Neural progenitor cell (in vitro differentiated cells): ENCODE results near the gene KCNE1. TPM values are rescaled to one million over a fixed set of nuclear protein-coding genes. Genes with fewer than 3 reads are reported as not detected.

Source experiments
- DNase-seq: peaks from one replicate; pipeline ENCODE4 v3.0.0-alpha.2; 2016; ENCODE audit warnings: low spot score
- H2AFZ ChIP-seq: fragments of 200-600 bp; sonication (generic); replicated peaks from 2 replicates; pipeline ENCODE4 v1.6.1; 2016; ENCODE audit warnings: antibody characterized with exemption
- H3F3A ChIP-seq: fragments of 200-600 bp; sonication (generic); 2 replicates; pipeline ENCODE4 v1.6.1; 2016; ENCODE audit warnings: antibody characterized with exemption, low read depth
- H3K27ac ChIP-seq: fragments of 200-600 bp; sonication (generic); 2 replicates; pipeline ENCODE4 v1.5.1; 2016; ENCODE audit warnings: mild to moderate bottlenecking
- H3K27me3 ChIP-seq: fragments of 200-600 bp; sonication (generic); 2 replicates; pipeline ENCODE4 v1.6.1; 2016; ENCODE audit warnings: mild to moderate bottlenecking, moderate library complexity
- H3K36me3 ChIP-seq: fragments of 200-600 bp; sonication (generic); 2 replicates; pipeline ENCODE4 v1.5.1; 2016
- H3K4me1 ChIP-seq: fragments of 200-600 bp; sonication (generic); 2 replicates; pipeline ENCODE4 v1.6.1; 2016; ENCODE audit warnings: mixed run types
- H3K4me2 ChIP-seq: fragments of 200-600 bp; sonication (generic); 2 replicates; pipeline ENCODE4 v1.6.1; 2016
- H3K4me3 ChIP-seq: fragments of 200-600 bp; sonication (generic); 2 replicates; pipeline ENCODE4 v1.5.1; 2016
- H3K79me2 ChIP-seq: fragments of 200-600 bp; sonication (generic); 2 replicates; pipeline ENCODE4 v1.6.1; 2016; ENCODE audit warnings: low read depth
- H3K9ac ChIP-seq: fragments of 200-600 bp; sonication (generic); 2 replicates; pipeline ENCODE4 v1.6.1; 2016
- H3K9me3 ChIP-seq: fragments of 200-600 bp; sonication (generic); 2 replicates; pipeline ENCODE4 v1.5.1; 2016; ENCODE audit warnings: low read depth
- H4K20me1 ChIP-seq: fragments of 200-600 bp; sonication (generic); 2 replicates; pipeline ENCODE4 v1.6.1; 2016; ENCODE audit warnings: low read depth
- H3K27ac Mint-ChIP-seq: 3 replicates; pipeline ENCODE4 v1.8.0; 2021; ENCODE audit warnings: mixed read lengths
- H3K27me3 Mint-ChIP-seq: 2 replicates; pipeline ENCODE4 v1.8.0; 2022; ENCODE audit warnings: low read depth, mild to moderate bottlenecking, inconsistent platforms, moderate library complexity, mixed read lengths; ENCODE audit not compliant: insufficient read depth
- H3K36me3 Mint-ChIP-seq: 3 replicates; pipeline ENCODE4 v1.8.0; 2021; ENCODE audit warnings: mixed read lengths
- H3K4me1 Mint-ChIP-seq: 3 replicates; pipeline ENCODE4 v1.8.0; 2021; ENCODE audit warnings: mixed read lengths
- H3K4me3 Mint-ChIP-seq: 3 replicates; pipeline ENCODE4 v1.8.0; 2021; ENCODE audit warnings: mild to moderate bottlenecking, moderate library complexity, mixed read lengths
- H3K9me3 Mint-ChIP-seq: 3 replicates; pipeline ENCODE4 v1.8.0; 2020; ENCODE audit warnings: mixed read lengths
- CTCF ChIP-seq: fragments of 200-600 bp; sonication (generic); IDR thresholded peaks from 2 replicates; pipeline ENCODE4 v1.5.1; 2017; ENCODE audit warnings: antibody characterized with exemption, mild to moderate bottlenecking
- EZH2 ChIP-seq: fragments of 200-600 bp; sonication (generic); IDR thresholded peaks from 2 replicates; pipeline ENCODE4 v1.6.1; 2017; ENCODE audit warnings: antibody characterized with exemption, mild to moderate bottlenecking, moderate library complexity
- EZH2phosphoT487 ChIP-seq: fragments of 200-600 bp; sonication (generic); IDR thresholded peaks from 2 replicates; pipeline ENCODE4 v1.6.1; 2017; ENCODE audit warnings: antibody characterized with exemption
- total RNA-seq: library from RNA; depleted of rRNA; stranded (reverse); fragments of >200 nt; gene quantifications from 2 replicates; pipeline ENCODE4 v1.2.3, GENCODE V29; 2015; ENCODE audit warnings: low replicate concordance

KCNE1 gene
- total RNA-seq, 1 donor from 2014 or later = not detected

GRCh38 chr21:34546542-34546941 is 34.5 kb upstream of the KCNE1 start:
- no peaks in the 10 kb centered on the region for H3K36me3 ChIP-seq

GRCh38 chr21:34545079-34545884 is 33.3 kb upstream of the KCNE1 start:
- peak overlapping the region; percentile 22 for H2AFZ ChIP-seq
- no peaks in the 10 kb centered on the region for H3K36me3 ChIP-seq
- H3K27ac ChIP-seq = no peak overlapping the region
- Mint-ChIP-seq H3K27me3 (peaks cover 4% of the 10 kb centered on the region), H3K4me3 (peak overlapping the region; percentile 10), H3K36me3 (peaks cover 2% of the 10 kb centered on the region), H3K27ac (peak overlapping the region; percentile 82), H3K9me3 (peaks cover 8% of the 10 kb centered on the region), H3K4me1 (peaks cover 21% of the 10 kb centered on the region)
- peak; percentile 53 for DNase-seq
- no peak for TF ChIP-seq EZH2
- TF ChIP-seq CTCF = no peak
- no peak for TF ChIP-seq EZH2phosphoT487
- H3K79me2 ChIP-seq = no peaks in the 10 kb centered on the region
- H3F3A ChIP-seq = peaks cover 15% of the 10 kb centered on the region
- H3K27me3 ChIP-seq = no peaks in the 10 kb centered on the region
- H3K9ac ChIP-seq = no peak overlapping the region
- peaks cover 19% of the 10 kb centered on the region for H3K4me1 ChIP-seq
- H3K4me3 ChIP-seq = no peak overlapping the region
- H4K20me1 ChIP-seq = no peaks in the 10 kb centered on the region
- H3K4me2 ChIP-seq = peak overlapping the region; percentile 41
- no peaks in the 10 kb centered on the region for H3K9me3 ChIP-seq

More at GRCh38 chr21:34546542-34546941, 34.5 kb upstream of the KCNE1 start:
- Mint-ChIP-seq H3K4me1 (peaks cover 21% of the 10 kb centered on the region), H3K27ac (peak overlapping the region; percentile 1), H3K9me3 (peaks cover 12% of the 10 kb centered on the region), H3K36me3 (peaks cover 2% of the 10 kb centered on the region), H3K4me3 (no peak overlapping the region), H3K27me3 (peaks cover 4% of the 10 kb centered on the region)
- no peak overlapping the region for H3K4me3 ChIP-seq
- H3F3A ChIP-seq = peaks cover 15% of the 10 kb centered on the region
- no peak for TF ChIP-seq CTCF
- no peak overlapping the region for H3K27ac ChIP-seq
- H4K20me1 ChIP-seq = no peaks in the 10 kb centered on the region
- no peak overlapping the region for H3K4me2 ChIP-seq
- H3K27me3 ChIP-seq = no peaks in the 10 kb centered on the region
- no peak overlapping the region for H2AFZ ChIP-seq
- no peak overlapping the region for H3K9ac ChIP-seq
- H3K9me3 ChIP-seq = no peaks in the 10 kb centered on the region
- no peaks in the 10 kb centered on the region for H3K79me2 ChIP-seq
- peaks cover 19% of the 10 kb centered on the region for H3K4me1 ChIP-seq
- DNase-seq = no peak

GRCh38 chr21:34544032-34544496 is 32.1 kb upstream of the KCNE1 start:
- H3K4me3 Mint-ChIP-seq = no peak overlapping the region
- Histone ChIP-seq H3K79me2 (no peaks in the 10 kb centered on the region), H3K27ac (no peak overlapping the region), H3K9me3 (no peaks in the 10 kb centered on the region), H3K27me3 (no peaks in the 10 kb centered on the region), H3K4me2 (no peak overlapping the region), H4K20me1 (no peaks in the 10 kb centered on the region), H3K9ac (no peak overlapping the region), H3F3A (peaks cover 15% of the 10 kb centered on the region), H3K36me3 (no peaks in the 10 kb centered on the region), H2AFZ (no peak overlapping the region), H3K4me1 (peaks cover 19% of the 10 kb centered on the region), H3K4me3 (no peak overlapping the region)
- no peak overlapping the region for H3K27ac Mint-ChIP-seq
- TF ChIP-seq CTCF (peak; percentile 46), EZH2phosphoT487 (no peak), EZH2 (no peak)
- peaks cover 21% of the 10 kb centered on the region for H3K4me1 Mint-ChIP-seq
- H3K36me3 Mint-ChIP-seq = peaks cover 2% of the 10 kb centered on the region
- DNase-seq = peak; percentile 53
- peaks cover 4% of the 10 kb centered on the region for H3K27me3 Mint-ChIP-seq
- H3K9me3 Mint-ChIP-seq = peaks cover 7% of the 10 kb centered on the region
